HG02610 (cell line): Measurements from ENCODE around the gene CDON.
A peak's percentile ranks its signal among the peaks of the same experiment; 100 is the strongest.

Source experiments
- ATAC-seq: cut with Tn5 transposase; IDR thresholded peaks from one replicate; pipeline ENCODE4 v1.9.1; 2021; ENCODE audit warnings: mild to moderate bottlenecking, moderate library complexity; ENCODE audit not compliant: unreplicated experiment

CDON gene

GRCh38 chr11:126062679-126063506 is at the start of gene CDON:
TSS of gene CDON (minus strand) at chr11:126062866. CDS start at chr11:126023476, 39,390 bp downstream.
- ATAC-seq = peak; percentile 97

GRCh38 chr11:126111458-126112116 is 48.9 kb upstream of the CDON start:
- ATAC-seq = no peak

GRCh38 chr11:126109941-126110731 is 47.5 kb upstream of the CDON start:
- ATAC-seq = no peak

- no peak for ATAC-seq
These were observed 44.1 kb upstream of the CDON start for GRCh38 chr11:126106594-126107328.

- no peak for ATAC-seq
These were observed 43.0 kb upstream of the CDON start for GRCh38 chr11:126105748-126106080.

- ATAC-seq = no peak
These were observed 42.5 kb upstream of the CDON start for GRCh38 chr11:126105022-126105747.

GRCh38 chr11:126104420-126104819 is 41.8 kb upstream of the CDON start:
- no peak for ATAC-seq

GRCh38 chr11:126103150-126103549 is 40.5 kb upstream of the CDON start:
- no peak for ATAC-seq

- ATAC-seq = no peak
These were observed 39.8 kb upstream of the CDON start for GRCh38 chr11:126102436-126102981.

- no peak for ATAC-seq
These were observed 39.2 kb upstream of the CDON start for GRCh38 chr11:126101930-126102283.

- no peak for ATAC-seq
These were observed 38.7 kb upstream of the CDON start for GRCh38 chr11:126101251-126101929.

GRCh38 chr11:126100716-126101115 is 38.0 kb upstream of the CDON start:
- ATAC-seq = no peak

GRCh38 chr11:126098204-126098769 is 35.6 kb upstream of the CDON start:
- ATAC-seq = no peak

GRCh38 chr11:126095745-126096144 is 33.1 kb upstream of the CDON start:
- ATAC-seq = no peak

- no peak for ATAC-seq
These were observed 27.8 kb upstream of the CDON start for GRCh38 chr11:126090452-126090851.

- ATAC-seq = no peak
These were observed 26.3 kb upstream of the CDON start for GRCh38 chr11:126088999-126089398.

GRCh38 chr11:126086248-126086647 is 23.6 kb upstream of the CDON start:
- ATAC-seq = no peak

GRCh38 chr11:126084608-126084912 is 21.9 kb upstream of the CDON start:
- no peak for ATAC-seq

GRCh38 chr11:126083829-126084607 is 21.4 kb upstream of the CDON start:
- no peak for ATAC-seq
